ENCODE data around the gene CSMD2. TPM values are rescaled to one million over a fixed set of nuclear protein-coding genes. Genes with fewer than 3 reads are reported as not detected.

Gene CSMD2
- total RNA-seq, 2 experiments from 2014 or later = not detected

DNA sequence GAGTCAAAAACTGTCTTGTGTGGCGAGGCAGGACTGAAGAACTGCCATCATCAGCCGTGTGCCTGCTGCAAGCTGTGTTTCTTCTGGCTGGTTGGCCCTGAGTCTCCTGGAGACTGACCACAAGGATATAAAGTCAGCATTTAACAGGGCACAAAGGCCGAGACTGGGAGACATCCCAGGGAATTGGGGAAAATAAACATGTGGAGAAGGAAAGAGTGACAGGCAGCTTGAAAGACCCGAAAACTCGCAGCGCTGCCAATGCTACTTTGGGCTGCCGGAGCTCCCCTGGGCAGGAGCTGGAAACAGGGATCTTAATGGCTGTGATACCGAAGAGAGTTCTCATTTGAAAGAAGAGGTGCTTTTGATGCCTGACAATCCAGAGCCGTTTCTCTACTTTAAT is 426.5 kb downstream of the CSMD2 start:
- TF ChIP-seq, protein P1, sequence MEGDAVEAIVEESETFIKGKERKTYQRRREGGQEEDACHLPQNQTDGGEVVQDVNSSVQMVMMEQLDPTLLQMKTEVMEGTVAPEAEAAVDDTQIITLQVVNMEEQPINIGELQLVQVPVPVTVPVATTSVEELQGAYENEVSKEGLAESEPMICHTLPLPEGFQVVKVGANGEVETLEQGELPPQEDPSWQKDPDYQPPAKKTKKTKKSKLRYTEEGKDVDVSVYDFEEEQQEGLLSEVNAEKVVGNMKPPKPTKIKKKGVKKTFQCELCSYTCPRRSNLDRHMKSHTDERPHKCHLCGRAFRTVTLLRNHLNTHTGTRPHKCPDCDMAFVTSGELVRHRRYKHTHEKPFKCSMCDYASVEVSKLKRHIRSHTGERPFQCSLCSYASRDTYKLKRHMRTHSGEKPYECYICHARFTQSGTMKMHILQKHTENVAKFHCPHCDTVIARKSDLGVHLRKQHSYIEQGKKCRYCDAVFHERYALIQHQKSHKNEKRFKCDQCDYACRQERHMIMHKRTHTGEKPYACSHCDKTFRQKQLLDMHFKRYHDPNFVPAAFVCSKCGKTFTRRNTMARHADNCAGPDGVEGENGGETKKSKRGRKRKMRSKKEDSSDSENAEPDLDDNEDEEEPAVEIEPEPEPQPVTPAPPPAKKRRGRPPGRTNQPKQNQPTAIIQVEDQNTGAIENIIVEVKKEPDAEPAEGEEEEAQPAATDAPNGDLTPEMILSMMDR (IDR thresholded peaks at IDR 0.05) = no peak
- DNase-seq = no peak
- Mint-ChIP-seq H3K9me3 (no peaks in the 10 kb centered on the region), H3K27ac (no peak overlapping the region), H3K36me3 (ENCODE audit: low read depth) (no peaks in the 10 kb centered on the region), H3K27me3 (peaks cover 39% of the 10 kb centered on the region), H3K4me1 (ENCODE audit: low read depth) (no peaks in the 10 kb centered on the region), H3K4me3 (no peak overlapping the region)
- ChIA-PET CTCF (no interaction called here), POLR2A (no interaction called here)
- intact Hi-C loops (cut with DNase I, micrococcal nuclease) = no loop called here
- no peaks in the 10 kb centered on the region for H3K36me3 ChIP-seq (ENCODE audit: insufficient read depth, low read length)
- no peak overlapping the region for H3K27ac ChIP-seq (ENCODE audit: low read depth in 1 of 2, low read length in 2 of 2)
- peaks cover 0 to 17% of the 10 kb centered on the region in 2 experiments for H3K9me3 ChIP-seq (ENCODE audit: control insufficient read depth in 1 of 2, insufficient read depth in 1 of 2, low read length in 2 of 2)
- H3K4me1 ChIP-seq (ENCODE audit: insufficient read depth, low read length) = no peaks in the 10 kb centered on the region
- H3K27me3 ChIP-seq (ENCODE audit: control insufficient read depth in 1 of 2, insufficient read depth in 2 of 2, low read length in 2 of 2) = peaks cover 0 to 3% of the 10 kb centered on the region in 2 experiments
- no peak for ATAC-seq (ENCODE audit: poor library complexity)
- H3K4me3 ChIP-seq (ENCODE audit: low read length) = no peak overlapping the region

DNA sequence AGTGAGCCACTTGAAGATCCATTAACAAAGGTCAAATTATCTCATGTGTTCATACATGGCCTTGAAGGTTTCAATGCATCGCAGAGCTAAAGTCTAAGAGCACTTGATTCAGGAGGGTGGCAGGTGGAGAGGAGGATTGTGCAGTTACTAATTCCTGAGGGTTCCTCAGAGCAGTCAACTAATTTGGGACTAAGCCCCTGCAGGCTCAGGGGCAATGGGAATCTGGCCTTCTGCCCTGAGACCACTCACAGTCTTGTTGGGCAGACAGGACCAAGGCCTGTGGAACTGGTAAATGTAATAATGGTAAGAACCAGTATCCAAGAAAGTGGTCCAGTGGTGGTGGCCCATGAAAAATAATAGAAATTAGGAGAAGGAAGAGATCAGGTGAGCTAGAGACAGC is 428.5 kb downstream of the CSMD2 start:
- ChIA-PET CTCF (no interaction called here), POLR2A (no interaction called here)
- Histone ChIP-seq H3K9me3 (ENCODE audit: control insufficient read depth in 1 of 2, insufficient read depth in 1 of 2, low read length in 2 of 2) (peaks cover 0 to 12% of the 10 kb centered on the region in 2 experiments), H3K27me3 (ENCODE audit: control insufficient read depth in 1 of 2, insufficient read depth in 2 of 2, low read length in 2 of 2) (no peaks in the 10 kb centered on the region), H3K4me3 (ENCODE audit: low read length) (no peak overlapping the region), H3K27ac (ENCODE audit: low read depth in 1 of 2, low read length in 2 of 2) (no peak overlapping the region), H3K4me1 (ENCODE audit: insufficient read depth, low read length) (no peaks in the 10 kb centered on the region), H3K36me3 (ENCODE audit: insufficient read depth, low read length) (no peaks in the 10 kb centered on the region)
- Mint-ChIP-seq H3K9me3 (no peaks in the 10 kb centered on the region), H3K27me3 (peaks cover 33% of the 10 kb centered on the region), H3K36me3 (ENCODE audit: low read depth) (no peaks in the 10 kb centered on the region), H3K27ac (no peak overlapping the region), H3K4me3 (no peak overlapping the region), H3K4me1 (ENCODE audit: low read depth) (no peaks in the 10 kb centered on the region)
- DNase-seq (no peak), ATAC-seq (ENCODE audit: poor library complexity) (no peak)
- intact Hi-C loops (cut with DNase I, micrococcal nuclease) = no loop called here
- TF ChIP-seq, protein P1 (IDR thresholded peaks at IDR 0.05) = no peak

DNA sequence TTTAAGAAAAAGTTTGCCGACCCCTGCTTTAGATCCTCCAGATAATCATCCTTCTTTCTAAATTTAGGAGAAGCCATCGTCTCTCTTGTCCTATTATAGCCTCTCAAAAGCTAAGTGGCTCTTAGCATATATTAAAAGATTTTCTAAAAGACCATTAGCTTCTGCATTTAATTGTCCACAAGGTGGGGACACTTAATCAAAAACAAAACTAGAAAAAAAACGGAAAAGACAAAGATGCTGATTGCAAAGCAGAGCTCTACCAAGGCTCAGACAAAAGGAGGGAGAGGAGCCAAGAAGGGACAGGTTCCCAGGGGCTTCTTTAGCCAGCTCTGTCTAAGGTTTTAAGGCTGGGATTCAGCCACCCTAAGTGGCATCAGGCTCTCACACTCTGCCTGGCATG is 429.4 kb downstream of the CSMD2 start:
- DNase-seq (no peak), ATAC-seq (ENCODE audit: poor library complexity) (no peak)
- intact Hi-C loops (cut with DNase I, micrococcal nuclease) = no loop called here
- H3K4me3 Mint-ChIP-seq = no peak overlapping the region
- POLR2A ChIA-PET = no interaction called here
- Histone ChIP-seq H3K9me3 (ENCODE audit: control insufficient read depth in 1 of 2, insufficient read depth in 1 of 2, low read length in 2 of 2) (peaks cover 0 to 9% of the 10 kb centered on the region in 2 experiments), H3K27ac (ENCODE audit: low read depth in 1 of 2, low read length in 2 of 2) (no peak overlapping the region), H3K4me1 (ENCODE audit: insufficient read depth, low read length) (no peaks in the 10 kb centered on the region), H3K4me3 (ENCODE audit: low read length) (no peak overlapping the region), H3K36me3 (ENCODE audit: insufficient read depth, low read length) (no peaks in the 10 kb centered on the region), H3K27me3 (ENCODE audit: control insufficient read depth in 1 of 2, insufficient read depth in 2 of 2, low read length in 2 of 2) (no peaks in the 10 kb centered on the region)
- H3K9me3 Mint-ChIP-seq = no peaks in the 10 kb centered on the region
- no peaks in the 10 kb centered on the region for H3K36me3 Mint-ChIP-seq (ENCODE audit: low read depth)
- no peaks in the 10 kb centered on the region for H3K4me1 Mint-ChIP-seq (ENCODE audit: low read depth)
- no peak overlapping the region for H3K27ac Mint-ChIP-seq
- CTCF ChIA-PET = no interaction called here
- peaks cover 29% of the 10 kb centered on the region for H3K27me3 Mint-ChIP-seq
- TF ChIP-seq, protein P1 (IDR thresholded peaks at IDR 0.05) = no peak

All from CD4-positive, alpha-beta T cell (primary cell).